Fibroblast of peridontal ligament (primary cell): ENCODE results near the gene PKLR.
"Not testable (repeated sequence)": the region's sequence is repeated elsewhere in the genome, so short reads cannot be mapped to it uniquely, and the experiment has no call there.

Experiments used
- DNase-seq: peaks from one replicate; pipeline ENCODE4 v3.0.0-alpha.2; 2010; ENCODE audit errors: extremely low read depth

The PKLR gene

GRCh38 chr1:155301342-155301841 is at the start of gene PKLR:
Gene PKLR (minus strand): TSS chr1:155301438. CDS start chr1:155301395, 43 bp downstream.
- no peak for DNase-seq

GRCh38 chr1:155342842-155343241 is 41.6 kb upstream of the PKLR start:
- DNase-seq, result no peak

GRCh38 chr1:155339515-155340097 is 38.4 kb upstream of the PKLR start:
- peak; percentile 45 for DNase-seq

GRCh38 chr1:155334962-155335361 is 33.7 kb upstream of the PKLR start:
- no peak for DNase-seq

- no peak for DNase-seq
Measured at GRCh38 chr1:155329980-155330598, 28.9 kb upstream of the PKLR start.

GRCh38 chr1:155328856-155329255 is 27.6 kb upstream of the PKLR start:
- not testable (repeated sequence) for DNase-seq

GRCh38 chr1:155327981-155328380 is 26.7 kb upstream of the PKLR start:
- no peak for DNase-seq

GRCh38 chr1:155326631-155327037 is 25.4 kb upstream of the PKLR start:
- DNase-seq, result no peak

GRCh38 chr1:155326020-155326526 is 24.8 kb upstream of the PKLR start:
- DNase-seq, result no peak

GRCh38 chr1:155325603-155325893 is 24.3 kb upstream of the PKLR start:
- DNase-seq, result no peak

GRCh38 chr1:155324717-155325602 is 23.7 kb upstream of the PKLR start:
- DNase-seq, result no peak

GRCh38 chr1:155324037-155324716 is 22.9 kb upstream of the PKLR start:
- DNase-seq, result peak; percentile 94

GRCh38 chr1:155323729-155324036 is 22.4 kb upstream of the PKLR start:
- DNase-seq, result peak; percentile 90

- DNase-seq, result peak; percentile 95
Measured at GRCh38 chr1:155322953-155323728, 21.9 kb upstream of the PKLR start.

GRCh38 chr1:155322571-155322952 is 21.3 kb upstream of the PKLR start:
- peak; percentile 45 for DNase-seq

GRCh38 chr1:155321639-155322503 is 20.6 kb upstream of the PKLR start:
- DNase-seq, result no peak

GRCh38 chr1:155320661-155321617 is 19.7 kb upstream of the PKLR start, which contains the start of gene RUSC1:
Gene RUSC1 (plus strand): TSS chr1:155320894. CDS start chr1:155321774, 880 bp downstream.
- peak; percentile 61 for DNase-seq

- no peak for DNase-seq
Measured at GRCh38 chr1:155320252-155320651, 19.0 kb upstream of the PKLR start.

GRCh38 chr1:155319536-155319935 is 18.3 kb upstream of the PKLR start:
- no peak for DNase-seq
